HepG2 (cell line): ENCODE data around the gene ANKEF1. TPM values are rescaled to one million over a fixed set of nuclear protein-coding genes. Genes with fewer than 3 reads are reported as not detected.

Experiments used
- ATAC-seq: fragments of 200-7000 bp; cut with Tn5 transposase; 3 replicates; pipeline ENCODE4 v1.9.1; 2020; ENCODE audit warnings: mild to moderate bottlenecking, moderate library complexity
- BruUV-seq: library from RNA; stranded (reverse); fragments of 400-500 nt; replicated peaks from 2 replicates; lab custom pipeline; 2021; lab: Mats Ljungman, UMichigan
- CTCF ChIA-PET: fragments of 300-600 bp; formaldehyde crosslinking; extraction: SDS; loops from one replicate; lab custom pipeline; 2021; ENCODE audit warnings: low total read pairs, inconsistent platforms, low intra/inter-chr PET ratio; lab: Yijun Ruan, JAX
- POLR2A ChIA-PET: fragments of 350-600 bp; sonication (Branson Sonifier 250); formaldehyde crosslinking; loops from one replicate; lab custom pipeline; 2020; ENCODE audit warnings: antibody characterized with exemption, inconsistent platforms; lab: Yijun Ruan, JAX
- DNase-seq: peaks from one replicate; pipeline ENCODE4 v3.0.0-alpha.2; 2015; ENCODE audit warnings: low spot score
- FAIRE-seq: peaks from 3 replicates; lab custom pipeline; 2011; peaks lifted over from hg19 to GRCh38; lab: Jason Lieb, UNC
- H2AFZ ChIP-seq: one replicate; pipeline ENCODE4 v1.6.1; 2011; ENCODE audit warnings: low read length, inconsistent platforms
- H3K27ac ChIP-seq: fragments of 300-600 bp; 3 replicates; pipeline ENCODE4 v1.8.0; 2011; ENCODE audit warnings: mixed run types, mild to moderate bottlenecking, mixed read lengths, low read length, inconsistent platforms; ENCODE audit not compliant: insufficient read depth; ENCODE audit errors: extremely low read length
- H3K27me3 ChIP-seq, 2 experiments: fragments of 200-600 bp in 1 of 2; 2 replicates in 1 of 2; 3 replicates in 1 of 2; pipeline versions ENCODE4 v1.6.0 to v1.8.0; 2011; ENCODE audit warnings: low read length in 2 of 2, mild to moderate bottlenecking in 2 of 2, moderate library complexity in 2 of 2, inconsistent platforms in 1 of 2; ENCODE audit not compliant: insufficient read depth in 2 of 2, control insufficient read depth in 1 of 2
- H3K36me3 ChIP-seq, 2 experiments: fragments of 200-600 bp in 1 of 2; replicated peaks in 1 of 2; 2 replicates in 1 of 2; 3 replicates in 1 of 2; pipeline versions ENCODE4 v1.5.1 to v1.8.0; 2011; ENCODE audit warnings: low read length in 2 of 2, inconsistent platforms in 1 of 2; ENCODE audit not compliant: insufficient read depth in 2 of 2, control insufficient read depth in 1 of 2
- H3K4me1 ChIP-seq: 2 replicates; pipeline ENCODE4 v1.5.1; 2012; ENCODE audit warnings: low read length, inconsistent platforms; ENCODE audit not compliant: insufficient read depth
- H3K4me2 ChIP-seq: 2 replicates; pipeline ENCODE4 v1.6.0; 2011; ENCODE audit warnings: low read depth, low read length, inconsistent platforms
- H3K4me3 ChIP-seq, 3 experiments: fragments of 200-600 bp in 1 of 3; sonication (generic), shearing (Covaris generic) in 1 of 3; replicated peaks in 1 of 3; 2 replicates each; pipeline ENCODE4 v1.5.1; 2011 to 2016; ENCODE audit warnings: low read length in 3 of 3, inconsistent platforms in 2 of 3, low read depth in 2 of 3, mild to moderate bottlenecking in 2 of 3, control low read depth in 1 of 3, mixed read lengths in 1 of 3; ENCODE audit not compliant: insufficient read depth in 1 of 3
- H3K79me2 ChIP-seq: one replicate; pipeline ENCODE4 v1.6.1; 2011; ENCODE audit warnings: low read length, inconsistent platforms; ENCODE audit not compliant: insufficient read depth
- H3K9ac ChIP-seq: 2 replicates; pipeline ENCODE4 v1.6.0; 2011; ENCODE audit warnings: mild to moderate bottlenecking, low read depth, low read length, inconsistent platforms; ENCODE audit not compliant: insufficient read depth
- H3K9me3 ChIP-seq: 2 replicates; pipeline ENCODE4 v1.5.1; 2012; ENCODE audit warnings: mild to moderate bottlenecking, low read length
- H4K20me1 ChIP-seq: 2 replicates; pipeline ENCODE4 v1.6.0; 2011; ENCODE audit warnings: inconsistent platforms, mild to moderate bottlenecking, low read length, moderate library complexity; ENCODE audit not compliant: insufficient read depth
- HNF1A ChIP-seq, 2 experiments: sonication (generic) in 1 of 2; formaldehyde crosslinking in 1 of 2; IDR thresholded peaks; 2 replicates each; pipeline versions ENCODE4 v1.4.0 to v1.6.1; 2016 to 2020; ENCODE audit warnings: borderline replicate concordance in 1 of 2, low read depth in 1 of 2, mild to moderate bottlenecking in 1 of 2, missing genetic modification reagents in 1 of 2
- NR2F1 ChIP-seq, 2 experiments: fragments of 450-650 bp in 1 of 2; formaldehyde crosslinking in 1 of 2; IDR thresholded peaks; 2 replicates each; pipeline versions ENCODE4 v1.5.0 to v1.6.1; 2016 to 2020; ENCODE audit warnings: mild to moderate bottlenecking in 1 of 2, missing compliant biosample characterization in 1 of 2, missing genetic modification reagents in 1 of 2, moderate library complexity in 1 of 2
- WGBS: methylation state at CpG from one replicate; pipeline ENCODE4 v1.1.6; 2017; ENCODE audit warnings: low lambda C conversion rate; 5-methylcytosine and 5-hydroxymethylcytosine counted together
- in situ Hi-C: cut with HindIII; loops from 2 replicates; pipeline ENCODE4 v1.10.0; 2017; ENCODE audit warnings: low pct_unique_long_range_greater_than_20kb; ENCODE audit not compliant: extremely low pct_ligation_motif_present
- intact Hi-C: fragments of 100-400 bp; cut with micrococcal nuclease; formaldehyde crosslinking; loops from one replicate; pipeline ENCODE4 v1.10.0; 2022; ENCODE audit not compliant: unreplicated experiment
- polyA plus RNA-seq, 8 experiments: library from polyadenylated mRNA; depleted of rRNA in 3 of 8; stranded (reverse) in 7 of 8; unstranded in 1 of 8; fragments of >200 nt; fragmentation: Illumina TruSeq in 4 of 8; extraction: Trizol in 4 of 8; gene quantifications; 2 replicates each; pipeline versions ENCODE4 v1.2.1 to v1.2.3, GENCODE V29; 2011 to 2016; ENCODE audit warnings: low read depth in 4 of 8, missing spikeins in 1 of 8, mixed read lengths in 1 of 8; ENCODE audit not compliant: insufficient read depth in 1 of 8
- total RNA-seq, 5 experiments: library from RNA; depleted of rRNA; stranded (reverse); fragments of >200 nt; fragmentation: Illumina TruSeq; extraction: Trizol; gene quantifications; 2 replicates each; pipeline ENCODE4 v1.2.3, GENCODE V29; 2016; ENCODE audit warnings: low read depth in 1 of 5

ANKEF1 gene
- total and polyA plus RNA-seq, 2 of the 13 experiments (the other 11 are each of a cell fraction or from before 2014, with no cell fraction given): 3.1 to 8.6 TPM

GRCh38 chr20:10093087-10093591 is 58.4 kb downstream of the ANKEF1 start:
- 81% methylated on average over 2 of the region's 2 CpGs for WGBS
- CTCF ChIA-PET: no interaction called here
- POLR2A ChIA-PET: no interaction called here
- Histone ChIP-seq H4K20me1 (no peaks in the 10 kb centered on the region), H3K9ac (no peak overlapping the region), H3K9me3 (no peaks in the 10 kb centered on the region), H3K27me3 (no peaks in the 10 kb centered on the region), H3K4me2 (no peak overlapping the region), H3K36me3 (no peaks in the 10 kb centered on the region), H2AFZ (no peak overlapping the region), H3K79me2 (no peaks in the 10 kb centered on the region), H3K4me3 (no peak overlapping the region), H3K4me1 (no peaks in the 10 kb centered on the region), H3K27ac (no peak overlapping the region)
- intact Hi-C loops: no loop called here
- no peak for FAIRE-seq
- in situ Hi-C loops: loop anchor here (5.0 to 25.0 kb wide), 4 partner anchors 116 to 1444 kb away; no protein-coding TSS in a partner anchor
- DNase-seq: no peak
- BruUV-seq: no TSS peak
- peak in 1 of 2 experiments; percentile 48; a peak in 1 of 4 replicates for TF ChIP-seq NR2F1 (CRISPR knock-in tag; IDR thresholded peaks at IDR 0.05)
- no peak for TF ChIP-seq HNF1A (IDR thresholded peaks at IDR 0.05; ENCODE audit: low read depth)
- no peak for TF ChIP-seq HNF1A (CRISPR knock-in tag; IDR thresholded peaks at IDR 0.05; ENCODE audit: borderline replicate concordance)
- no peak for ATAC-seq
